Mesenteric fat pad (tissue), 1 donor: Measurements from ENCODE around the gene TRPC4AP. TPM values are rescaled to one million over a fixed set of nuclear protein-coding genes. Genes with fewer than 3 reads are reported as not detected.
"Not testable (repeated sequence)": the region's sequence is repeated elsewhere in the genome, so short reads cannot be mapped to it uniquely, and the experiment has no call there.

Experiments used
- DNase-seq: peaks from one replicate; pipeline ENCODE4 v3.0.0-alpha.2; 2020; ENCODE audit warnings: low spot score
- total RNA-seq: library from RNA; stranded (reverse); fragmentation: NEBNext Ultra II Directional; extraction: Animal tissue kit (Norgen Biotek cat#: 25700); gene quantifications from one replicate; pipeline ENCODE4 v1.2.1, GENCODE V29; 2021
- donor health status: DM: yes; HTN: yes; CAD: no.

TRPC4AP gene
- total RNA-seq, 1 donor from 2014 or later, result 85.2 TPM

- DNase-seq, result no peak
Observed at GRCh38 chr20:35104685-35105295, 12.2 kb upstream of the TRPC4AP start.

DNA sequence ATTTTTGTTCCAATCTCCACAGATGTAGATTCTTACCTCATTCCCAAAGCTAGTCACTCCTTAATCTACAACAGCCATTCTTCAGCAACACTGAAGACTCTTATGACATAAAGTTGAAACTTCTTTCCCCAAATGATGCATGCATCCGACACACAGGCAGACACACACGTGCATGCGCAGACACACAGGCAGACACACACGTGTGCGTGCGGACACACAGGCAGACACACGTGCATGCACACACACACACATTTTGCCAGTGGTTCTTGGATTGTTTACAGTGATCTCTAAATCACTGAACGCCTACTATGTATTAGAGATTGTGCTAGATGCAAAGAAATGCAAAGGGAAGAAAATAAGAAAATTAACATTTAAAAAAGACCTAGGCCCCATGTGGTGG, 9.0 kb upstream of the TRPC4AP start:
- no peak for DNase-seq

DNA sequence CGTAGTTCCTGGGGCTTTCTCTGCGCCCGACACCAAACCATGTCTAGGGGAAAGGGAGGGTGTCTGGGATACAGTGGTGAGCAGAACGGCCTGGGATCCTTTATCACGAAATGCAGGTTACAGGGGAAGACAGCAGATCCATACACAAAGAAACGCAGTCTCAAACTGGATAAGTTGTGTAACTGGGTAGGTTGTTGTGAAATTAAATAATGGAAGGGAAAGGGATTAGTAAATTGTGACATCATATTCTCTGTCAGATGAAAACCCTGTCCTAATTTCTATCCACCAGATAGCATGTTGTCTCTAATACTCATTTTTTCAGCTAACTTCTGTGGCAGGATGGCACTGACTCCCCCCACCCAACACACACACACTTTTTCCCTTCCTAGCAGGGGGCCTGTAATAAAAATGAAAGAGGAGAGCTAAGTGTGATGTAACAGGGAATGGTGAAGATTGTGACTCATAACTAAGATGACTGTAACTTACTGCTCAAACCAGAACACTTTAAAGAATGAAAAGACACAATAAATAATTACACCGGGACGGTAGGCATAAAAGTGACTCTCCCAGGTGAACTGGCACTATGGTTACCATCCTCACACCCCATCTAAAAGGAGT, 769 bp upstream of the TRPC4AP start:
- no peak for DNase-seq

GRCh38 chr20:35091816-35092523, 637 bp downstream of the TRPC4AP start:
- no peak for DNase-seq

- DNase-seq, result no peak
Observed at GRCh38 chr20:35088231-35089145, 4.1 kb downstream of the TRPC4AP start.

GRCh38 chr20:35087791-35088190, 4.8 kb downstream of the TRPC4AP start:
- no peak for DNase-seq

GRCh38 chr20:35087355-35087754, 5.3 kb downstream of the TRPC4AP start:
- no peak for DNase-seq

- no peak for DNase-seq
Observed at GRCh38 chr20:35085477-35086225, 7.0 kb downstream of the TRPC4AP start.

- no peak for DNase-seq
Observed at GRCh38 chr20:35084998-35085397, 7.6 kb downstream of the TRPC4AP start.

DNA sequence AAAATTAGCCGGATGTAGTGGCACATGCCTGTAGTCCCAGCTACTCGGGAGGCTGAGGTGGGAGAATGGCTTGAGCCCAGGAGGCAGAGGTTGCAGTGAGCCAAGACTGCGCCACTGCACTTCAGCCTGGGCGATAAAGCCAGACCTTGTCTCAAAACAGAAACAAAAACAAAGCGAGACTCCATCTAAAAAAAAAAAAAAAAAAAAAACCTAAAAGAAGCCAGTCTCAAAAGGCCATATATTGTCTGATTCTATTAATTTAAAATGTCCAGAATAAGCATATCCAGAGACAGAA, 12.3 kb downstream of the TRPC4AP start:
- not testable (repeated sequence) for DNase-seq

DNA sequence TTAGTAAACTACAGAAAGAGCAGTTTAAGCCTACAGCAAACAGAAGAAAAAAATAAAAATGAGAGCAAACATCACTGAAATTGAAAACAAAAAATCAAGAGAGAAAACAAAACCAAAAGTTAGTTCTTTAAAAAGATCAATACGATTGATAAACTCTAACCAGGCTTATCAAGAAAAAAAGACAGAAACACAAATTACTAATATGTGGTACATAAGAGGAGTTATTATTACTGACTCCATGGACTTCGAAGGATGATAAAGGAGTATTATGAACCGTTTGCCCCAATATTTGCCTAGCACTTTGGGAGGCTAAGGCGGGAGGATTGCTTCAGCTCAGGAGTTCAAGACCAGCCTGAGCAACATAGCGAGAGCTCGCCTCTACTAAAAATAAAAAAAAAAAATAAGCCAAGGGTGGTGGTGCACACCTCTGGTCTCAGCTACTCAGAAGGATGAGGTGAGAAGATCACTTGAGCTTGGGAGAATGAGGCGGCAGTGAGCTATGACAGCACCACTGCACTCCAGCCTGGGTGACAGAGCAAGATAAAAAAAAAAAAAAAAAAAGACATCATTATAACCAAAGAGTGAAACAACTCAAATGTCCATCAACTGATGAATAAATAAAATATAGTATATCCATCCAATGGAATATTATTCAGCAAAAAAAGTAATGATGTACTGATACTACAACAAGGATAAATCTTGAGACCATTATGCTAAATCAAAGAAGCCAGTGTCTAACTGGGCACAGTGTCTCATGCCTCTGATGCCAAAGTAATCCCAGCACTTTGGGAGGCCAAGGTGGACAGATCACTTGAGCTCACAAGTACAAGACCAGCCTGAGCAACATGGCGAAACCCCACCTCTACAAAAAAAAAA, 12.9 kb downstream of the TRPC4AP start:
- no peak for DNase-seq

DNA sequence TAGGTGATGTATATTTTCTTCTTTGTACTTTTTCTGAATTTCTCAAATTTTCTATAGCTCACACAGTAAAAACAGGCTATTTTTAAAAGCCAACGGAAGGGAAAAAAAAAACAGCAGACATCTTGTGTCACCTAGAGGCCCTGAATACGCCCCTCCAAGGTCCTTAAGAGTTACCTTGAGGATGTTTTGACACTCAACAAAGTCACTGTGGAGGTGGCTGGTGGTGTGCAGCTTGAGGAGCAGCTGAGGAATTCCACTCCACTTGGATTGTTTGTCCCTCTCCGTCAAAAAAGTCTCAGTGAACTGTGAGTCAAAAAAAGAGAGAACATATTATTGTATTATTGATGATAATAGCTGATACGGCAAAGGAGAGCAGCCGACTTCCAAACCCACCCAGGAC, 14.7 kb downstream of the TRPC4AP start:
- no peak for DNase-seq

GRCh38 chr20:35077341-35077740, 15.3 kb downstream of the TRPC4AP start:
- no peak for DNase-seq

GRCh38 chr20:35071436-35072153, 21.0 kb downstream of the TRPC4AP start:
- not testable (repeated sequence) for DNase-seq

DNA sequence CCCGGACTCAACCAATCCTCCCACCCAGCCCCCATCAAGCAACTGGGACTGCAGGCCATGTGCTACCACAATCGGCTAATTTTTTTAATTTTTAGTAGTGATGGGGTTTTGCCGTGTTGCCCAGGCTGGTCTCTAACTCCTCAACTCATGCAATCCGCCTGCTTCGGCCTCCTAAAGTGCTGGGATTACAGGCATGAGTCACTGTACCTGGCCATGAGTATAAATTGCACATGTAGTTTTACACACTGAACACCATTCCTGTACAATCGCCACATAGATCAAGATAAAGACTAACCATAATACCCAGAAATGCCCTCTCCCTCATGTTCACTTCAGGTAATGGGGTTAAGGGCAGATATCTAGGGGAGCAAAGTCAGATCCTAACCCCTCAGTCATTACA, 26.4 kb downstream of the TRPC4AP start:
- DNase-seq, result no peak

- no peak for DNase-seq
Observed at GRCh38 chr20:35065181-35065580, 27.4 kb downstream of the TRPC4AP start.

DNA sequence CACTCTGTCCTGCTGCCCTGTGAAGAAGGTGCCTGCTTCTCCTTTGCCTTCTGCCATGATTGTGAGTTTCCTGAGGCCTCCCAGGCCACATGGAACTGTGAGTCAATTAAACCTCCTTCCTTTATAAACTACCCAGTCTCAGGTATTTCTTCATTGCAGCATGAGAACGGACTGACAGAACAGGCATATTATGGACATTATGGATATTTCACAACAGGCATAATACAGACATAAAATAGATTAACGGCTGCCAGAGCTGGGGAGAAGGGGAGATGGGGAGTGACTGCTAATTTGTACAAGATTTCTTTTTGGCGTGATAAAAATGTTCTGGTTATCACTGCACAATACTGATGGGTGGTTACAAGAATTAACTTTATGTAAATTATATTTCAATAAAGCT, 29.4 kb downstream of the TRPC4AP start:
- no peak for DNase-seq

DNA sequence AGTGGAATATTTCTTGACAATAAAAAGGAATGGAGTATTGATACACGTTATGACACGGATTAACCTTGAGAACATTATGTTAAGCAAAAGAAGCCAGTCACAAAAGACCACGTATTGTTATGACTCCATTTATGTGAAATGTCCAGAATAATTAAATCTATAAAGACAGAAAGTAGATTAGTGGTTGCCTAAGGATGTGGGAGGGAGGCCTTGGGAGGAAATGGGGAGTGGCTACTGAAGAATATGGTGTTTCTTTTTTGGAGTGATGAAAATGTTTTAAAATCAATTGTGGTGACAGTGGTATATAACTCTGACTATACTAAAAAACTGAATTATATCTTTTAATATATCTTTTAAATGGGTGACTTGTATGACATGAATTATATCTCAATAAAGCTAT, 30.1 kb downstream of the TRPC4AP start:
- DNase-seq, result no peak

DNA sequence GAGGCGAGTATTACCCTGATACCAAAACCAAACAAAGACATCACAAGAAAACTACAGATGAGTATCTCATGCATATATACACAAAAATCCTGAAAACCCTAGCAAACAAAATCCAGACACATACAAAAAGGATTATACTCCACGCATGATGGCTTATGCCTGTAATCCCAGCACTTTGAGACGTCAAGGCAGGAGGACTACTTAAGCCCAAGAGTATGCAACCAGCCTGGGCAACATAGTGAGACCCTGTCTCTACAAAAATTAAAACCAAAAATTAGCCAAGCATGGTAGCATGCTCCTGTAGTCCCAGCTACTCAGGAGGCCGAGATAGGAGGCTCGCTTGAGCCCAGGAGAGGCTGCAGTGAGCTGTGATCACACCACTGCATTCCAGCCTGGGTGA, 32.4 kb downstream of the TRPC4AP start:
- no peak for DNase-seq
